CD4-positive, alpha-beta memory T cell (primary cell): ENCODE results near the gene HRK. TPM values are rescaled to one million over a fixed set of nuclear protein-coding genes. Genes with fewer than 3 reads are reported as not detected.

Experiments
- CTCF ChIA-PET: fragments of 350-600 bp; sonication (Branson Sonifier 250); formaldehyde crosslinking; loops from one replicate; lab custom pipeline; 2021; ENCODE audit warnings: inconsistent platforms; ENCODE audit not compliant: partially characterized antibody; lab: Charles Lee
- POLR2A ChIA-PET: fragments of 350-600 bp; sonication (Branson Sonifier 250); formaldehyde crosslinking; loops from one replicate; lab custom pipeline; 2021; ENCODE audit not compliant: partially characterized antibody; lab: Charles Lee
- DNase-seq, 5 donors: peaks; one replicate each; pipeline versions ENCODE4 v3.0.0 to v3.0.0-alpha.2; 2020 to 2022; ENCODE audit warnings: mixed read lengths in 1 of 5
- H3K27ac ChIP-seq: one replicate; pipeline ENCODE4 v1.7.0; 2013; ENCODE audit warnings: low read depth, low read length
- H3K27me3 ChIP-seq: 2 replicates; pipeline ENCODE4 v1.7.0; 2013; ENCODE audit warnings: mild to moderate bottlenecking, low read length, moderate library complexity; ENCODE audit not compliant: insufficient read depth
- H3K36me3 ChIP-seq: 2 replicates; pipeline ENCODE4 v1.7.0; 2013; ENCODE audit warnings: mild to moderate bottlenecking, low read length, moderate library complexity; ENCODE audit not compliant: insufficient read depth
- H3K4me1 ChIP-seq: 2 replicates; pipeline ENCODE4 v1.7.0; 2013; ENCODE audit warnings: mild to moderate bottlenecking, low read length, moderate library complexity; ENCODE audit not compliant: insufficient read depth
- H3K4me3 ChIP-seq, 2 donors: one replicate each; pipeline ENCODE4 v1.7.0; 2013; ENCODE audit warnings: low read length in 2 of 2, mild to moderate bottlenecking in 1 of 2
- H3K9me3 ChIP-seq, 2 donors: one replicate each; pipeline ENCODE4 v1.7.0; 2013; ENCODE audit warnings: low read length in 2 of 2, control low read depth in 1 of 2; ENCODE audit not compliant: control insufficient read depth in 1 of 2
- H3K27ac Mint-ChIP-seq, 7 donors: one replicate each; pipeline ENCODE4 v1.8.0; 2020 to 2021; ENCODE audit warnings: mixed read lengths in 7 of 7, mild to moderate bottlenecking in 6 of 7, inconsistent platforms in 3 of 7, moderate library complexity in 3 of 7
- H3K27me3 Mint-ChIP-seq, 2 donors: one replicate each; pipeline ENCODE4 v1.8.0; 2020 to 2021; ENCODE audit warnings: mixed read lengths in 2 of 2
- H3K36me3 Mint-ChIP-seq, 2 donors: one replicate each; pipeline ENCODE4 v1.8.0; 2020 to 2021; ENCODE audit warnings: mixed read lengths in 2 of 2, inconsistent platforms in 1 of 2, mild to moderate bottlenecking in 1 of 2
- H3K4me1 Mint-ChIP-seq, 4 donors: one replicate each; pipeline ENCODE4 v1.8.0; 2020 to 2021; ENCODE audit warnings: mixed read lengths in 4 of 4, mild to moderate bottlenecking in 1 of 4
- H3K4me3 Mint-ChIP-seq, 8 donors: one replicate each; pipeline ENCODE4 v1.8.0; 2020 to 2021; ENCODE audit warnings: mixed read lengths in 8 of 8, mild to moderate bottlenecking in 7 of 8, moderate library complexity in 6 of 8, inconsistent platforms in 3 of 8
- H3K9me3 Mint-ChIP-seq, 8 donors: one replicate each; pipeline ENCODE4 v1.8.0; 2020 to 2021; ENCODE audit warnings: mixed read lengths in 8 of 8, mild to moderate bottlenecking in 5 of 8, inconsistent platforms in 3 of 8, moderate library complexity in 1 of 8
- intact Hi-C: fragments of 100-400 bp; cut with micrococcal nuclease; formaldehyde crosslinking; loops from one replicate; pipeline ENCODE4 v1.15.1; 2023
- polyA plus RNA-seq, 2 donors: library from polyadenylated mRNA; unstranded; fragments of 300-500 nt; fragmentation: Illumina TruSeq; gene quantifications; one replicate each; pipeline ENCODE4 v1.2.3, GENCODE V29; 2021
- total RNA-seq, 2 experiments: library from RNA; stranded (reverse); gene quantifications; one replicate each; pipeline ENCODE4 v1.2.3, GENCODE V29; 2021

Gene HRK
- total RNA-seq (not detected), polyA plus RNA-seq (under 1 TPM in 1 of 2 donors, not detected in 1; 0.06 TPM)

- Mint-ChIP-seq H3K27me3 (peaks cover 51 to 58% of the 10 kb centered on the region in 2 donors), H3K36me3 (no peaks in the 10 kb centered on the region), H3K4me3 (peak within 1 kb of the TSS; percentile 70 to 90 (median 86)), H3K9me3 (no peaks in the 10 kb centered on the region), H3K27ac (no peak within 1 kb of the TSS), H3K4me1 (peaks cover 26 to 40% (median 32%) of the 10 kb centered on the region in 4 donors)
- Histone ChIP-seq H3K4me1 (peaks cover 27% of the 10 kb centered on the region), H3K27ac (no peak within 1 kb of the TSS), H3K36me3 (no peaks in the 10 kb centered on the region), H3K4me3 (no peak within 1 kb of the TSS), H3K9me3 (no peaks in the 10 kb centered on the region), H3K27me3 (peaks cover 14% of the 10 kb centered on the region)
- no peak for DNase-seq
- intact Hi-C loops, result no loop called here
- CTCF ChIA-PET, result no interaction called here
- POLR2A ChIA-PET, result no interaction called here
These were observed at the start of gene HRK for GRCh38 chr12:116881325-116881876. Gene HRK (minus strand): TSS chr12:116881441. CDS start chr12:116881307, 134 bp downstream.

GRCh38 chr12:116929885-116930284, 48.6 kb upstream of the HRK start:
- intact Hi-C loops, result no loop called here
- Histone ChIP-seq H3K4me1 (peaks cover 22% of the 10 kb centered on the region), H3K27me3 (no peaks in the 10 kb centered on the region), H3K4me3 (no peak overlapping the region), H3K36me3 (peaks cover 2% of the 10 kb centered on the region), H3K9me3 (no peaks in the 10 kb centered on the region), H3K27ac (no peak overlapping the region)
- no peak for DNase-seq
- Mint-ChIP-seq H3K4me1 (peaks cover 17 to 32% (median 27%) of the 10 kb centered on the region in 4 donors), H3K27ac (peak overlapping the region in 1 of 7 donors; percentile 13), H3K9me3 (no peaks in the 10 kb centered on the region), H3K4me3 (no peak overlapping the region), H3K27me3 (no peaks in the 10 kb centered on the region), H3K36me3 (peaks cover 31 to 45% of the 10 kb centered on the region in 2 donors)
- ChIA-PET CTCF (no interaction called here), POLR2A (no interaction called here)

GRCh38 chr12:116928504-116928903, 47.3 kb upstream of the HRK start:
- peaks cover 27 to 45% (median 36%) of the 10 kb centered on the region in 4 donors for H3K4me1 Mint-ChIP-seq
- Histone ChIP-seq H3K36me3 (no peaks in the 10 kb centered on the region), H3K27me3 (no peaks in the 10 kb centered on the region), H3K9me3 (no peaks in the 10 kb centered on the region), H3K4me1 (peaks cover 35% of the 10 kb centered on the region), H3K27ac (no peak overlapping the region), H3K4me3 (no peak overlapping the region)
- no peaks in the 10 kb centered on the region for H3K27me3 Mint-ChIP-seq
- H3K36me3 Mint-ChIP-seq, result peaks cover 29 to 35% of the 10 kb centered on the region in 2 donors
- no peaks in the 10 kb centered on the region for H3K9me3 Mint-ChIP-seq
- no peak overlapping the region for H3K27ac Mint-ChIP-seq
- CTCF ChIA-PET, result interaction anchor here (0.7 kb wide), 1 partner anchor 9 kb away, joined by 3 read pairs; no protein-coding TSS in a partner anchor
- POLR2A ChIA-PET, result no interaction called here
- intact Hi-C loops, result no loop called here
- no peak for DNase-seq
- H3K4me3 Mint-ChIP-seq, result no peak overlapping the region

GRCh38 chr12:116927244-116927940, 46.2 kb upstream of the HRK start:
- Mint-ChIP-seq H3K36me3 (peaks cover 27 to 31% of the 10 kb centered on the region in 2 donors), H3K4me3 (no peak overlapping the region), H3K27me3 (no peaks in the 10 kb centered on the region), H3K4me1 (peaks cover 31 to 52% (median 43%) of the 10 kb centered on the region in 4 donors), H3K27ac (no peak overlapping the region), H3K9me3 (no peaks in the 10 kb centered on the region)
- Histone ChIP-seq H3K27ac (no peak overlapping the region), H3K9me3 (no peaks in the 10 kb centered on the region), H3K4me1 (peaks cover 44% of the 10 kb centered on the region), H3K27me3 (no peaks in the 10 kb centered on the region), H3K36me3 (no peaks in the 10 kb centered on the region), H3K4me3 (no peak overlapping the region)
- intact Hi-C loops, result no loop called here
- DNase-seq, result no peak
- ChIA-PET CTCF (interaction anchor here (0.7 kb wide), 1 partner anchor 144 kb away, joined by 3 read pairs; no protein-coding TSS in a partner anchor), POLR2A (no interaction called here)

GRCh38 chr12:116926283-116927243, 45.3 kb upstream of the HRK start:
- ChIA-PET POLR2A (no interaction called here), CTCF (interaction anchor here (0.7 kb wide), 1 partner anchor 143 kb away, joined by 3 read pairs; no protein-coding TSS in a partner anchor)
- intact Hi-C loops, result no loop called here
- Mint-ChIP-seq H3K36me3 (peaks cover 23 to 25% of the 10 kb centered on the region in 2 donors), H3K9me3 (no peaks in the 10 kb centered on the region), H3K4me1 (peaks cover 37 to 58% (median 46%) of the 10 kb centered on the region in 4 donors), H3K4me3 (peak overlapping the region in 3 of 8 donors; percentile 9 to 17 (median 16)), H3K27me3 (no peaks in the 10 kb centered on the region), H3K27ac (peak overlapping the region in 1 of 7 donors; percentile 39)
- Histone ChIP-seq H3K9me3 (no peaks in the 10 kb centered on the region), H3K27ac (no peak overlapping the region), H3K4me1 (peaks cover 52% of the 10 kb centered on the region), H3K36me3 (no peaks in the 10 kb centered on the region), H3K27me3 (no peaks in the 10 kb centered on the region), H3K4me3 (no peak overlapping the region)
- DNase-seq, result no peak

GRCh38 chr12:116924558-116925453, 43.6 kb upstream of the HRK start:
- peaks cover 10 to 11% of the 10 kb centered on the region in 2 donors for H3K36me3 Mint-ChIP-seq
- CTCF ChIA-PET, result interaction anchor here (1.4 kb wide), 1 partner anchor 31 kb away, joined by 3 read pairs; no protein-coding TSS in a partner anchor

More at GRCh38 chr12:116924558-116925453, 43.6 kb upstream of the HRK start:
- Histone ChIP-seq H3K27ac (no peak overlapping the region), H3K4me1 (peaks cover 69% of the 10 kb centered on the region), H3K4me3 (no peak overlapping the region), H3K36me3 (no peaks in the 10 kb centered on the region), H3K27me3 (no peaks in the 10 kb centered on the region), H3K9me3 (no peaks in the 10 kb centered on the region)
- Mint-ChIP-seq H3K27me3 (no peaks in the 10 kb centered on the region), H3K9me3 (no peaks in the 10 kb centered on the region), H3K4me3 (peak overlapping the region in 7 of 8 donors; percentile 45 to 86 (median 77)), H3K27ac (peak overlapping the region; percentile 78 to 93 (median 86)), H3K4me1 (peaks cover 48 to 75% (median 62%) of the 10 kb centered on the region in 4 donors)
- DNase-seq, result peak; percentile 83 to 90 (median 85)
- POLR2A ChIA-PET, result interaction anchor here (0.7 to 1.0 kb wide), 3 partner anchors 106 to 187 kb away, joined by 3 to 4 read pairs (median 3); partner anchors contain the start of genes RNFT2 and SPRING1
- intact Hi-C loops, result loop anchor here (1.0 to 2.0 kb wide), 3 partner anchors 14 to 187 kb away; partner anchors contain the start of genes FBXW8, RNFT2 and SPRING1
